ENCODE results near the gene TMEM131L.

DNA sequence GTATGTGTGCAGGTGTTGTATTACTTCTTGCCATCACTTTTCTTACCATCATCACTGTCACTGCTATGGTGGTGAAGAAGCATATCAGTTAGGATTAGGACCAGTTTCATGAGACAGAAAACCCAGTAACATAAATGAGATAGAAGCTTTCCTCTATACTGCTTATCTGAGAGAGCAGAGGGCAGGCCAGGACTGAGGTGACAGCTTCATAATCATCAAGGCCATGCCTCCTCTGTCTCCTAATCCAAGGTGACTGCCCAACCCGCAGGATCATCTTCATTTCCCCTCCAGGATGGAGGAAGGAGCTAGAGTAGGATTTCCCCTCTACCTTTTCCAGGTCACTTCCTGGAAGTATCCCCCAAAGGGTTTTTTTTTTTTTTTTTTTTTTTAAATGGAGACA, 35.4 kb downstream of the TMEM131L start:
- TF ChIP-seq, protein P1, sequence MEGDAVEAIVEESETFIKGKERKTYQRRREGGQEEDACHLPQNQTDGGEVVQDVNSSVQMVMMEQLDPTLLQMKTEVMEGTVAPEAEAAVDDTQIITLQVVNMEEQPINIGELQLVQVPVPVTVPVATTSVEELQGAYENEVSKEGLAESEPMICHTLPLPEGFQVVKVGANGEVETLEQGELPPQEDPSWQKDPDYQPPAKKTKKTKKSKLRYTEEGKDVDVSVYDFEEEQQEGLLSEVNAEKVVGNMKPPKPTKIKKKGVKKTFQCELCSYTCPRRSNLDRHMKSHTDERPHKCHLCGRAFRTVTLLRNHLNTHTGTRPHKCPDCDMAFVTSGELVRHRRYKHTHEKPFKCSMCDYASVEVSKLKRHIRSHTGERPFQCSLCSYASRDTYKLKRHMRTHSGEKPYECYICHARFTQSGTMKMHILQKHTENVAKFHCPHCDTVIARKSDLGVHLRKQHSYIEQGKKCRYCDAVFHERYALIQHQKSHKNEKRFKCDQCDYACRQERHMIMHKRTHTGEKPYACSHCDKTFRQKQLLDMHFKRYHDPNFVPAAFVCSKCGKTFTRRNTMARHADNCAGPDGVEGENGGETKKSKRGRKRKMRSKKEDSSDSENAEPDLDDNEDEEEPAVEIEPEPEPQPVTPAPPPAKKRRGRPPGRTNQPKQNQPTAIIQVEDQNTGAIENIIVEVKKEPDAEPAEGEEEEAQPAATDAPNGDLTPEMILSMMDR (IDR thresholded peaks at IDR 0.05) = no peak
- TF ChIP-seq, protein P2, sequence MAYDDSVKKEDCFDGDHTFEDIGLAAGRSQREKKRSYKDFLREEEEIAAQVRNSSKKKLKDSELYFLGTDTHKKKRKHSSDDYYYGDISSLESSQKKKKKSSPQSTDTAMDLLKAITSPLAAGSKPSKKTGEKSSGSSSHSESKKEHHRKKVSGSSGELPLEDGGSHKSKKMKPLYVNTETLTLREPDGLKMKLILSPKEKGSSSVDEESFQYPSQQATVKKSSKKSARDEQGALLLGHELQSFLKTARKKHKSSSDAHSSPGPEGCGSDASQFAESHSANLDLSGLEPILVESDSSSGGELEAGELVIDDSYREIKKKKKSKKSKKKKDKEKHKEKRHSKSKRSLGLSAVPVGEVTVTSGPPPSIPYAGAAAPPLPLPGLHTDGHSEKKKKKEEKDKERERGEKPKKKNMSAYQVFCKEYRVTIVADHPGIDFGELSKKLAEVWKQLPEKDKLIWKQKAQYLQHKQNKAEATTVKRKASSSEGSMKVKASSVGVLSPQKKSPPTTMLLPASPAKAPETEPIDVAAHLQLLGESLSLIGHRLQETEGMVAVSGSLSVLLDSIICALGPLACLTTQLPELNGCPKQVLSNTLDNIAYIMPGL (CRISPR knock-in tag; IDR thresholded peaks at IDR 0.05; ENCODE audit: borderline replicate concordance) = no peak
- no peak for TF ChIP-seq POLR2A (IDR thresholded peaks at IDR 0.05; ENCODE audit: low read length)
- no peak for TF ChIP-seq EP300 (IDR thresholded peaks at IDR 0.05)
- no peak for TF ChIP-seq JUN (IDR thresholded peaks at IDR 0.05)
- TF ChIP-seq FOSL2 (IDR thresholded peaks at IDR 0.05) = no peak
- TF ChIP-seq FOSL2 (CRISPR knock-in tag; IDR thresholded peaks at IDR 0.05) = no peak
- TF ChIP-seq CHD2 (IDR thresholded peaks at IDR 0.05; ENCODE audit: low read length, partially characterized antibody) = no peak
- no peak for TF ChIP-seq CBX2 (IDR thresholded peaks at IDR 0.05; ENCODE audit: borderline replicate concordance, low read depth)

Data from A549 (cell line).